GM19395 (cell line): Measurements from ENCODE around the gene RGS1.
A peak's percentile ranks its signal among the peaks of the same experiment; 100 is the strongest.

Source experiments
- ATAC-seq: cut with Tn5 transposase; IDR thresholded peaks from one replicate; pipeline ENCODE4 v1.9.1; 2021; ENCODE audit warnings: mild to moderate bottlenecking, moderate library complexity; ENCODE audit not compliant: unreplicated experiment

The RGS1 gene

DNA sequence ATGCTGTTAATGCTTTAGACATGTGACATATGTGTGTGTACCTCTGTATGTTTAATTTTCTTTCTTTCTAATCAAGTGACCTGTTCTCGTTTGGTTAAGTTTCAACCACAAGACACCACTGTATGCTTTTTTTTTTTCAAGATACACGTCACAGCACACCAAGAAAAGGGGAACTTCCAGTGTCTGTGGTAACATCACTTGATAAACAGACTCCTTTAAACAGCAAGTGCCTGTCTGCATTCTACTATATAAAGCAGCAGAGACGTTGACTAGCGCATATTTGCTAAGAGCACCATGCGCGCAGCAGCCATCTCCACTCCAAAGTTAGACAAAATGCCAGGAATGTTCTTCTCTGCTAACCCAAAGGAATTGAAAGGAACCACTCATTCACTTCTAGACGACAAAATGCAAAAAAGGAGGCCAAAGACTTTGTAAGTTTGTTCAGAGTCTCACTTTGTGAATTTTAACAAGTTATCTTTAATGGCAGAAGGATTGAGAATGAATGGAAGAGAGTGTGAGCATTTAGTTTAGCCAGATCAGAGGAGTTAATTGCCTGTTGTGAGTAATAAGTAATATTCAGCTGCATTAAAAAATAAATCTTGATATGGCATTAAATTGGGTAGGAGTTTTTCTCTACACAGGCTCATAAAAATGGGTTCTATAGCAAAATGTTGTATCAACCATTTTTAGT is at the start of gene RGS1:
Gene RGS1, plus strand, starts transcription at position 275 of the 691 bp plus-strand sequence. Its CDS starts 20 bp downstream, at position 295.
- ATAC-seq, result peak; percentile 90

- ATAC-seq, result no peak
Measured at GRCh38 chr1:192527111-192527795, 48.3 kb upstream of the RGS1 start.

DNA sequence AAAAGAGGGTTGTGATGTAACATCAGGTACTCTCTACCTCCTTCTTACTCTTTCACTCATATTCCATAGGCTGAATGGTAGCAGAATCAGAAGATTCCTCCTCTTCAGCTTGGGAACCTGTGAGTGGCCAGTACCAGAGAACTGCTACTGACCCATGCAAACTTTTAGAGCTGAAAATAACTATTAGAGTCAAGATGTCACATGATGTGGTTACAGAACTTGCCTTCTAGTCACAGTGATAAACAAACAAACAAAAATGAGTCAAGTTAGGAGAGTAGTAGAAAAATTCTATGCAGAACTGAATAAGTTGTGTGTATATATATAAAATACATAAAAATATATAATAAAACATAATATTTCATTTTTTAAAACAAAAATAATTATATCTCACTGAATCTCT is 47.6 kb upstream of the RGS1 start:
- peak; percentile 39 for ATAC-seq

- ATAC-seq, result no peak
Measured at GRCh38 chr1:192529031-192529755, 46.4 kb upstream of the RGS1 start.

DNA sequence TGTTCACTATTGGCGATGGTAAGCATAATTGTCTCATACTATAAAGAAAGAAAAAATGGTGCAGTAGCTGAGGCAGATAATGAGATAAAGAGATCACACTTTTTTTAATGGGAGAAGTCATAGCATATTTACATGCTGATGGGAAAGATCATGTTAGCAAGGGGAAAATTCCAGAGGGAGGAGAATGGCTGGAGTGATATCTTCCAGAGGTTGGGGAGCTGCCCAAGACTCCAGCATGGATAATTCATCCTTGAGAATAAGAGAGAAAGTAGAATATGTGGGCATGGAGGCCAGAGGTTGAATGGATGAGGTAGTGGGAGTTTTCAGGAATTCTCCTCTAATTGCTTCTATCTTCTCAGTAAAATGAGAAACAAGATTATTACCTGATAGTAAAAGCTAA is 45.8 kb upstream of the RGS1 start:
- no peak for ATAC-seq

DNA sequence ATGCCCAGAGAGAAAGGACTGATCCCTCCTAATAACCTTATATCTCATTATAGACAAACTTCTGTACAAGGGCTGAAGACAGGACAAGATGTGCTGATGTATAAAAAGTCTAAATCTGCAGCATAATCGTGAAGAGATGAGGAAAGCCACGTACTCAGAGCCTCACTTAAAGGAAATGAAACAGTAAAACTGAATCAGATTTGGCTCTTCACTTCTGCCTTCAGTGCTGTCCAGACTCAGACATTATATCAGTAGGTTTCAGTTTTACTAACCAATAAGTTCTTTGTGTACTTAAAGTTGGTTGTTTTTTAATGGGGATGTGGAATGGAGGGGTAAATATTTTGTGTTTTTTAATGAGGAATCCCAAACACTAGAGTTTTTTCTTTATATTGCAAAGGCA is 45.3 kb upstream of the RGS1 start:
- peak; percentile 98 for ATAC-seq

DNA sequence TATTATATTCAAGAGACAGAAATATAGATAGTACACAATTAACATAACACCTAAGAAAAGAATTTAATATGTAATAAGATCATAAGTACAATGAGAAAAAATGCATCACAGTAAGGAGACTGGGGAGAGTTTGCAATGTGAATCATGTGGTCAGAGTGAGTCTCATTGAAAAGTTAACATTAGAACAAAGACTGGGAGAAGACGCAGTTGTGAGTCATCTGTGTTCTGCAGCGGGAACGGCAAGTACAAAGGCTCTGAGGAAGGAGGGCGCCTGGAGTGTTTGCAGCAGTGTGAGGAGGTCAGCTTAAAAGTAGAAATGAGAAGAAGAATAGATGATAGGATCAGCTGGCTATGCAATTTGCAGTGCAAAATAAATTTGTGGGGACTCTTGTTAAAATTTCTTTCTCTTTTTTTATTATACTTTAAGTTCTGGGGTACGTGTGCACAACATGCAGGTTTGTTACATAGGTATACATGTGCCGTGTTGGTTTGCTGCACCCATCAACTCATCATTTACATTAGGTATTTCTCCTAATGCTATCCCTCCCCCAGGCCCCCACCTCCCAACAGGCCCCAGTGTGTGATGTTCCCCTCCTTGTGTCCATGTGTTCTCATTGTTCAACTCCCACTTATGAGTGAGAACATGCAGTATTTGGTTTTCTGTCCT is 44.4 kb upstream of the RGS1 start:
- peak; percentile 46 for ATAC-seq

- no peak for ATAC-seq
Measured at GRCh38 chr1:192534666-192535065, 40.9 kb upstream of the RGS1 start.

GRCh38 chr1:192535916-192536664 is 39.5 kb upstream of the RGS1 start:
- ATAC-seq, result no peak

DNA sequence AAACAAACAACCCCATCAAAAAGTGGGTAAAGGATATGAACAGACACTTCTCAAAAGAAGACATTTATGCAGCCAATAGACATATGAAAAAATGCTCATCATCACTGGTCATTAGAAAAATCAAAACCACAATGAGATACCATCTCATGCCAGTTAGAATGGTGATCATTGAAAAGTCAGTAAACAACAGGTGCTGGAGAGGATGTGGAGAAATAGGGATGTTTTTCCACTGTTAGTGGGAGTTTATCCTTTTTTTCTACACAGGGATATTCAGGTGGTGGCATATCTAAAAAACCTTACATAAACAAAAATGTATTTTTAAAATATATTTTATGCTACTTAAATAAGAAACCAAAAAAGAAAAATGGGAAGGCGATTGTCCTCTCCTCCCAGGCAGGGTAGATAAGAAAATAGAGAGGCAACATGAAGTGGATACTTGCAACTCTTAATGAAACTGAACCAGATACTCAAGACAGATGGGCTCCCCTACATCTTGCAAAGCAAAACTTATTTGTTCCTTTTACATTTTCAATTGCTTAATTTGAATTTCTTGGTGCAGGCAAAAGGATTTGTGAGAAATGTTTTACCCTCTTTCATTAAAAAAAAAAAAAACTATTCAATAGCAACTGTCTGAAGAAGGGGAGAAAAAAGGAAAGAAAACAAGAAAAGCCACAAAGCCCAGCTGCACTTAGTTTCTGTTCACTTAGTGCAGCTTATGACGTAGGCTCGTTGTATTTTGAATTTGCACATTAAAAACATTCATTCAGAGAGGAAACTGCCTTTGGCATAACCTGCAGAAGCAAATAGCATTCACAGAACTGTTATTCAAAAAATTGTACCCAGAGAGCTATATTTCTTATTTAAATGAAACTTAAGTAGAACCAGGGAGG is 36.9 kb upstream of the RGS1 start:
- peak; percentile 91 for ATAC-seq

DNA sequence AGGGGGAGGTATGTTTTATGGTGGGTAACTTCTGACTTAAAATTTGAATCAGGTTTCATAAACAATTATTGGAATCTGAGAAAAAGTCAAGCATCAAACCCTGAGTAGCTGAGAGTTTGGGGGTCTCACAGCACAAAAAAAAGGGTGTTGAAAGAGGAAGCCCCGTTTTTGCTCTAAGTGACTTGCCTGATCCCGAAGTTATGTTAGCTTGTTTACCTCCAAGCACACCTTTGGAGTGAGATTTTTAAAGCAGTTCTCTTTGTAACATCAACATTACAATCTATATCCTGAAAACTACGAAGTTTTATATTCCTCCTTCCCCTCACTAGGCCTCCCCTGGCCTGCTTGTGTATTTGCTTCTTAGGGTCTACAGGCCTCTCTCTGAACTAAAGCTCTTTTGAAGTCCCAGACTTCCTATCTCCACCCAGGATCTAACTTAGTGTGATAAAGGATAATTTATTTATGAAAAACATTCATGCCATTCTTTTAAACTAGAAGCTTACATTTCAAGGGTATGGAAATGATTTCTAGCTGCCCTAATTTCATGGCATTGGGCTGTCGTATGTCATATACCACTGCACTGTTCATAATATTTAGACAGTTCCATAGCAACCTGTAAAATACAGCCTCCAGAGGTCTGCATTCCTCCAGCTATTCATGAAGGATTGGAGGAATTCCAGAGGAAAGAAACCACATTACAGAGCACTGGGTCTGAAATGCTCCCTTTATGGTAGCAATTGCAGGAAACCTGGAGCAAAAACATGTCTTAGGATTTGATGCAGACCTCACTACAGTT is 36.1 kb upstream of the RGS1 start:
- ATAC-seq, result no peak

DNA sequence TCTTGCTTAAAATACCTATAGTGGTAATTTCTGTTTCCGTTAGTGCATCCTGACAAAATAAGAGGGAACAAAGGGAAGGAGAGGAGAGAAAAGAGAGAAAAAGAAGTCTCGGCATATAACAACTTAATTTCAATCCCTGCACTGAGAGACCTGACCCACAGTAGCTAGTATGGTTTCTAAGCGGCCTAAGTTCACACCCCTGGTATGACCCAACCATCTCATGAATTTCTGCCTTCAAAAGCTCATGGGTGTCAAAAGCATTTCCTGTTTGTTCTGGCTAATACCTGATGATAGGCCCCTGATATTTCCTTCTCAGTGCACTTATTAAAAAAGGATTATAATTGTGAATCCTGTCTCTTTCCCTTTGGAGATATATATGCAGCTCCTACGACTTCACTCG is 32.1 kb upstream of the RGS1 start:
- ATAC-seq, result no peak

- peak; percentile 70 for ATAC-seq
Measured at GRCh38 chr1:192545896-192546521, 29.6 kb upstream of the RGS1 start.

DNA sequence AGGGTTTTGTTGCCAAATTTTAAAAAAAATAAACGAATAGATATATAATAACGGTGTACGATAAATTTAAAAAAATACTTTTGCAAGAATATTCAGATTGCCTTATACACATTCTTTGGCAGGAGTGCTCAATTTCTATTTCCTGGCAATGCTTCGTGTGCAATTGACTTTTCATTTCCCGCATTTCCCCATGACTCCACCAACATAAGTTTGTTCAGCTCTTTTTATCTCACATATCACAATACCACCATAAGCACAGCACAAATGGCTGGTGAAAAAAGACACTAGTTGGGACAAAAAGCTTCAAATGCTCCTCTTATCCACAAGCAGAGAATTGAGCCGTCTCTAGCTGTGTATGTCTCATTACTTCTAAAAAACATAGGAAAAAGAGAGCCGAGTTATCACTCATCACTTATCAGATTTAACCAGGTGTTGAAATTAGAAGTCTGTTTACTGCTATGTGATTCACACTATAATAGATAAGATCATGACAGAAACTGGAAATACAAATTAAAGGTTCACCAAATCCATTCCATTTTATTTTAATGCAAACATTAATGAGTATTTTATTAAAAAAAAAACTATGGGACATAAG is 28.9 kb upstream of the RGS1 start:
- no peak for ATAC-seq

DNA sequence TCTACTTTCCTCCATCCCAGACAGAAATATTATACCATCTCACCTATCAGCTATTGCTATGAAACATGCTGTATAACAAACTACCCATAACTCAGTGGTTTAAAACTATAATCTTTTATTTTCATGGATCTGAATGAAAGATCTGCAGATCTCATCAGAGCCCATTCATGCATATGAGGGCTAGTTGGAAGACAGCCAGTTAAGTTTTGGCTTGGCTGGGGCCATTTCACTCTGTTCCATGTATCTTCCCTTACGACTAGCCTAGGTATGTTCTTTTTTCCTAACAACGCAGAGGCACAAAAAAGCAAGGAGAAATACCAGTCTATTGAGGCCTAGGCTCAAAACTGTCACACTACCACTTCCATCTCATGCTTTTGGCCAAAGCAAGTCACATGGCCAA is 28.1 kb upstream of the RGS1 start:
- no peak for ATAC-seq

DNA sequence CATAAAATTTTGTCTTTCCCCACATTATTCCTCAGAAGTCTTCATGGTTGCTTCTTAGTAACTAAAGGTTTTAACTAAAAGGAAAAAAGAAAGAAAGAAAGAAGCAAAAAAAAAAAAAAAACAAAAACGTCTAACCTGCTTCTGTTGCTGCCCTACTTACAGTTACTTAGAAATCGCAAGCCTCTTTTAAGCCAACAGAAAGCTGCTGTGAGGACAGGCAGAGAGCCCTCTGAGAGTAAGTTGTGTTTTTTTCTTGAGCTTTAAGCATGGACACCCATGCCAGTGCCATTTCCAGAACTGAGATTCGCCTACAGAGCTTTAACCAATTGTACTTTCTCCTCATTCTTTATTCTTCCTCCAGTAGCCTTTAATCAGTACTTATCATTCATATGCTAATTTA is 25.6 kb upstream of the RGS1 start:
- no peak for ATAC-seq

- ATAC-seq, result peak; percentile 56
Measured at GRCh38 chr1:192550922-192551534, 24.5 kb upstream of the RGS1 start.

GRCh38 chr1:192552760-192553191 is 22.8 kb upstream of the RGS1 start:
- peak; percentile 38 for ATAC-seq
